Gastroesophageal sphincter (tissue), 3 donors: ENCODE measurements around the gene IL1RAPL1.

Experiments
- POLR2A ChIP-seq, 2 donors: fragments of 450-650 bp; IDR thresholded peaks; one replicate each; pipeline ENCODE4 v1.6.1; 2017; ENCODE audit warnings: antibody characterized with exemption in 2 of 2, mild to moderate bottlenecking in 2 of 2, moderate library complexity in 1 of 2
- POLR2AphosphoS5 ChIP-seq: sonication (generic); formaldehyde crosslinking; IDR thresholded peaks from one replicate; pipeline ENCODE4 v1.6.1; 2017; ENCODE audit warnings: antibody characterized with exemption
- TF ChIP-seq, protein P1 (sequence below), 4 experiments: fragments of 200-600 bp in 2 of 4; fragments of 450-650 bp in 2 of 4; sonication (generic) in 1 of 4; IDR thresholded peaks; one replicate each; pipeline ENCODE4 v1.5.1; 2017 to 2019; ENCODE audit warnings: antibody characterized with exemption in 4 of 4, mild to moderate bottlenecking in 2 of 4, moderate library complexity in 2 of 4

DNA sequence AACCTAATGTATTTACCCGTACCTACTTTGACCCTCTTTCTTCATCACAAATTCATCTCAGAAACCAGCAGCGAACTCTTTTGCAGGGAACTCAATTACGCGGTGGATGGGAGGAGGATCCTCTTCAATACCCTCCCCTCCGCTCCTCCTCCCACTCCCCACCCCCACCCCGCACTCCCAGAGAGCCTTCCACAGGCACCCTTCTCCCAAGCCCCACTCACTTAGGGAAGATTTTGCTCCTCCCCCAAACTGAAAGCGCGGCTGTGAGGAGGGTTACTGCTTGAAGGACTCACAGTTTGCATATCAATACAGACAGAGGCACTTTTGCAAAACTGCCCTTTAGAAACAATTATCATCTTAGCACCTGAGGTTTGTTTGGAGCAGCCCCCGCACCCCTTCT, 960 bp upstream of the IL1RAPL1 start:
- TF ChIP-seq, protein P1, sequence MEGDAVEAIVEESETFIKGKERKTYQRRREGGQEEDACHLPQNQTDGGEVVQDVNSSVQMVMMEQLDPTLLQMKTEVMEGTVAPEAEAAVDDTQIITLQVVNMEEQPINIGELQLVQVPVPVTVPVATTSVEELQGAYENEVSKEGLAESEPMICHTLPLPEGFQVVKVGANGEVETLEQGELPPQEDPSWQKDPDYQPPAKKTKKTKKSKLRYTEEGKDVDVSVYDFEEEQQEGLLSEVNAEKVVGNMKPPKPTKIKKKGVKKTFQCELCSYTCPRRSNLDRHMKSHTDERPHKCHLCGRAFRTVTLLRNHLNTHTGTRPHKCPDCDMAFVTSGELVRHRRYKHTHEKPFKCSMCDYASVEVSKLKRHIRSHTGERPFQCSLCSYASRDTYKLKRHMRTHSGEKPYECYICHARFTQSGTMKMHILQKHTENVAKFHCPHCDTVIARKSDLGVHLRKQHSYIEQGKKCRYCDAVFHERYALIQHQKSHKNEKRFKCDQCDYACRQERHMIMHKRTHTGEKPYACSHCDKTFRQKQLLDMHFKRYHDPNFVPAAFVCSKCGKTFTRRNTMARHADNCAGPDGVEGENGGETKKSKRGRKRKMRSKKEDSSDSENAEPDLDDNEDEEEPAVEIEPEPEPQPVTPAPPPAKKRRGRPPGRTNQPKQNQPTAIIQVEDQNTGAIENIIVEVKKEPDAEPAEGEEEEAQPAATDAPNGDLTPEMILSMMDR (IDR thresholded peaks at IDR 0.05): no peak
- TF ChIP-seq POLR2AphosphoS5: no peak
- TF ChIP-seq POLR2A (IDR thresholded peaks at IDR 0.05): no peak
